ENCODE measurements around the gene BCL7A.
A peak's percentile ranks its signal among the peaks of the same experiment; 100 is the strongest.
"Not testable (repeated sequence)": the region's sequence is repeated elsewhere in the genome, so short reads cannot be mapped to it uniquely, and the experiment has no call there.

Gene BCL7A

GRCh38 chr12:122021822-122022392 lies at the start of gene BCL7A:
TSS of gene BCL7A (plus strand) at chr12:122021884. CDS start at chr12:122022092, 208 bp downstream.
- DNase-seq, result peak; percentile 49

DNA sequence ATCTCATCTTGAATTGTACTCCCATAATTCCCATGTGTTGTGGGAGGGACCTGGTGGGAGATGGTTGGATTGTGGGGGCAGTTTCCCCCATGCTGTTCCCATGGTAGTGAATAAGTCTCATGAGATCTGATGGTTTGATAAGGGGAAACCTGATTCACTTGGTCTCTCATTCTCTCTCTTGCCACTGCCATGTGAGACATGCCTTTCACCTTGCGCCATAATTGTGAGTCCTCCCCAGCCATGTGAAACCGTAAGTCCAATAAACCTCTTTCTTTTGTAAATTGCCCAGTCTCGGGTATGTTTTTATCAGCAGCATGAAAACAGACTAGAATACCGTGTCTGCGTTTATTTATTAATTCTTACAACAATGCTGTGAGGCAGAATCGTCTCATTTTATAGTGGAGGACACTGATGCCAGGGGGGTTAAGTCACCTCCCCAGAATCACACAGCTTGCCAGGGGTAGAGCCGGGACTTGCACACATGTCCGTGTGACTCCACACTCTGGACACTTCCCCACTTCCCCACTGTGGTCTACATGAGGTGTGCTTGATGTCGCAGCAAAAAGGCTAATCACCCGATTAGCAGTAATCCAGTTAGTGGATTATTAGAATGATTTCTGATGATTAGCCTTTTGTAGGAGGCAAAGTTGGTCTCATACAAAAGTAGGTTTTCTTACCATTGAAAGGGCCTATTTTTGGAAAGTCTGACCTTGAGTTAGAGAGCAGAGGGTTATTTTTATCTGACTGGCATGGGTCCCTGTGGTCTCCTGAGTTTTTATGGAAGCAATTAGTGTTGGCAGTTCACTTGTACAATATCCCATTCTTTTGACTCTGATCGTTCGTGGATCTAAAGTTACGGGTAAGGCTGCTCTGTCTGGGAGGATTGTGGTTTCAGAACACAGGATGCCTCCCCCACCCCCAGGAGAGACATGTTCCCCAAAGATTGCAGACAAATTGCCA lies 47.4 kb upstream of the BCL7A start:
- DNase-seq, result no peak

GRCh38 chr12:121975021-121975420 lies 46.7 kb upstream of the BCL7A start:
- DNase-seq, result no peak

GRCh38 chr12:121976950-121977349 lies 44.7 kb upstream of the BCL7A start:
- no peak for DNase-seq

DNA sequence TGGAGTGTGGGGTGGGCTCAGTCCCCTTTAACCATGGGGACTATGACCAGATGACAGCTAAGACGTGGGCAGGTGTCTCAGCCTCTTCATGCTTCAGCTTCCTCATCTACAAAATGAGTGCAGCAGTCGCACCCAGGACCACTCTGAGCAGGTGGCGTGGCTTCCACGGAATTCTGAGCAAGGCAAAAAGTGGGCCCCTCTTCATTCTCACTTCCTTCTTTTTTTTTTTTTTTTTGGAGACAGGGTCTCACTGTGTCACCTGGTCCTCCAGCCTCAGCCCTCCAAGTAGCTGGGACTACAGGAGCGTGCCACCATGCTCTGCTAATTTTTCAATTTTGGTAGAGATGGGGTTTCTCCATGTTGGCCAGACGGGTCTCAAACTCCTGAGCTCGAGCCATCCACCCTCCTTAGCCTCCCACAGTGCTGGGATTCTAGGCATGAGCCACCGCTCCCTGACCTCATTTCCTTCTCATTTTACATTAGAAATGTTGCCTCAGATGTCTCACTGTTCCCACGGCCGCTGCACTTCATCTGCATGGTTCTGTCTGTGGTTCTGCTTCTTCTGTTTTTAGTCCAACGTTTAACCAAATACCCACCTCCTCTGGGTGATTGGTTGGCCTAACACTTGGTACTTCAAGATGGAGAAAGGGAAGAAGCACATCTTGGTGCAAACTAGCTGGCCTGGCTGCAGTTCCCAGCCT lies 41.3 kb upstream of the BCL7A start:
- DNase-seq, result no peak

DNA sequence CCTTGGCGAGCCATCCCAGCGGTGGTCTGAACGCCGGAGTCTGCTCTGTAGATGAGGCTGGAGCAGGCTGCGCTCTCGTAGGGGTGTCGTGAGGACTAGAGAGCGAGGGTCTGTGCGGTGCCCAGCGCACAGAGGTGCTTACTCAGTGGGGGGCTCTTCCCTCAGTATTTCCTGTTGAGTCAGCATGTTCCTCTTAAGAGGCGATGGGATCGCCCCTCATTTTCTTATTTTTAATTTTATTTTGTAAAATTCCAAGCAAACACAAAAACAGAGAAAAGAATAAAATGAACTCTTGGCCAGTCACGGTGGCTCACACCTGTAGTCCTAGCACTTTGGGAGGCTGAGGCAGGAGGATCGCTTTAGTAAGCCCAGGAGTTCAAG lies 40.8 kb upstream of the BCL7A start:
- no peak for DNase-seq

DNA sequence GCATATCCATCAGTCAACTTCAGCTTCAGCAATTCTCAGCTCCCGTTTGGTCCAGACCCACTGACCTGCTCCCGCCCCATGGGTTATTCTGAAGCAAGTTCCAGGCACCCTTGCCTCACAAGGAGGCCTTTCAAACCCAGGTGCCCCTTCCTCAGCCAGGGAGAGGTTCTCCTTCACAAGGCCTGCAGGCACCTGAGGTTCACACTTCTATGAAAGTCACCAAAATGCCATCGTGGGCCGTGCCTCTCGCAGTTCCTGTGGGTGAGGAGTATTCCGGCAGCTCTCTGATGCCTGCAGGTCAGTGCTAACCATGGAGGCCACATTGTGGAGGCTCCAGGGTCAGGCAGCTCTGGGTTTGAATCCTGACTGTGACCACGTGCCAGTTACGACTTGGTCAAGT lies 40.2 kb upstream of the BCL7A start:
- no peak for DNase-seq

DNA sequence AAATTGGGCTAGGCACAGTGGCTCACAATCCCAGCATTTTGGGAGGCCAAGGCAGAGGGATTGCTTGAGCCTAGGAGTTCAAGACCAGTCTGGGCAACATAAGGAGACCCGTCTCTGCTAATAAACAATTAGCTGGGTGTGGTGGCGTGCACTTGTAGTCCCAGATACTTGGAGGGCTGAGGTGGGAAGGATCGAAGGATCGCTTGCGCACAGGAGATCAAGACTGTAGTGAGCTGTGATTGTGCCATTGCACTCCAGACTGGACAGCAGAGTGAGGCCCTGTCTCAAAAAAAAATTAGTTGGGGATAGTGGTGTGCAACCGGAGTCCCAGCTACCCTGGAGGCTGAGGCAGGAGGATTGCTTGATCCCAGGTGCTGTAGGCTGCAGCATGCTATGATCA lies 38.7 kb upstream of the BCL7A start:
- no peak for DNase-seq

DNA sequence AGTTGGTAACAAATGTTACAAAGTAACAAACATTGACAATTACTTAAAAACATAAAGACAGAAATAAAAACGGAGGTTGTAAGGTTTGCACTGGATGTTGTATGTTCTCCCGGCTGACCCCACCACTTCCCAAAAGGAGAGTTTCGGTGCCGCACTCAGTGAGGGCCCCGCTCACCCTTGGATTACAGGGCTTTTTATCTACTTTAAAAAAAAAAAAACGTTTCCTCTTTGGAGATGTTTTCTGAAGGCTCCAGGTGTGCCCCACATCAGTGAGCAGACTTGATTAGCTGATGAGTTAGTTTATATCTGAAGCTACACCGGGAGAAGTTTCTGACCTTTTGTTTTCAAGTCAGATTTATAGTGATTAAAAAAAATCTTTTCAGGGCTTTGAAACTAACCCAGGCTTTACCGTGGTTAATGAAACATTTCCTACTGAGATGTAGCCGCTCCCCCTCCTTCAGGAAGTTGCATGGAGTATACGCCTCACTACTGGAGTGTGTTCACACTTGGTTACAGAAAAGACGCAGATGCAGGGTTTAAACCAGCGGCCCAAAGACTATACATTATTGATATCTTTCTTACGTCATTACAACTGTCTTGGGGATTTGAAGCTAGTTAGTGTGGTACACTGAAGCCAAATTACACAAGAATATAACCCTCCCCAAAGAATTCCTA lies 38.0 kb upstream of the BCL7A start:
- DNase-seq, result no peak

- DNase-seq, result no peak
Observed at GRCh38 chr12:121986489-121987245, 35.0 kb upstream of the BCL7A start.

DNA sequence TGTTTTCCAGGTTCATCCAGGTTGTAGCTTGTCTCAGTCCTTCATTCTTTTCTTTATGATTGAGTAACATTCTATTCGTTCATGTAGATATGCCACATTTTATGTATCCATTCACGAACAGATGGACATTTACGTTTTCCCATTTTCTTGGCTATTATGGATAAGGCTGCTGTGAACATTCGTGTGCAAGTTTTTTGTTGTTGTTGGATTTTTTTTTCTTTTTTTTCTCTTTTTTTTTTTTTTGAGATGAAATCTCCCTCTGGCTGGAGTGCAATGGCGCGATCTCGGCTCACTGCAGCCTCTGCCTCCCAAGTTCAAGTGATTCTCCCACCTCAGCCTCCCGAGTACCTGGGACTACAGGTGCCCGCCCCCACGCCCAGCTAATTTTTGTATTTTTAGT lies 33.2 kb upstream of the BCL7A start:
- not testable (repeated sequence) for DNase-seq

- DNase-seq, result peak; percentile 18
Observed at GRCh38 chr12:121989276-121990113, 32.2 kb upstream of the BCL7A start.

DNA sequence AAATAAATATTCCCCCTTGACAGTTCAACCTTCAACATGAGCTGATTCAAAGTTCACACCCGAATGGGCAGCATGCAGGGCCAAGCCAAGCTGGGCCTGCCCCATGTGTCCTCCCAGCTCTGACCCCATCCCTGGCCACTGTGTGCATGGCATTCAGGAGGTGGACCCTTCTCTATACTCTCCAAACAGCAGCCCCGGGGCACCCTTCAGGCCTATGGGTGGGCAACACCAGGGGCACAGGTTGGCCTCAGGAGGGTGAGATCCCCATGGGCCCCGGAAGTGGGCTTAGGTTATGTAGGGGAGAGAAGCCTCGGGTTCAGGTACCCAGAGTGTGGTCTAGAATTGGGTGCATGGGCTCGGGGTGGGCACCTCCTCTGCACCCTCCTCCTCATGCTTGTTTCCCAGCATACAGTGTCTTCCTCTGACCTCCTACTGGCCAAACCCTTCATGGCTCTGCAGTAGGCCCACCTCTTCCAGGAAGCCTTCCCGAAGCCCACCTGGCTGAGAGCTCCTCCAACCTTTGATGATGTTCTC lies 31.5 kb upstream of the BCL7A start:
- no peak for DNase-seq

GRCh38 chr12:121990692-121991603 lies 30.7 kb upstream of the BCL7A start:
- DNase-seq, result no peak

DNA sequence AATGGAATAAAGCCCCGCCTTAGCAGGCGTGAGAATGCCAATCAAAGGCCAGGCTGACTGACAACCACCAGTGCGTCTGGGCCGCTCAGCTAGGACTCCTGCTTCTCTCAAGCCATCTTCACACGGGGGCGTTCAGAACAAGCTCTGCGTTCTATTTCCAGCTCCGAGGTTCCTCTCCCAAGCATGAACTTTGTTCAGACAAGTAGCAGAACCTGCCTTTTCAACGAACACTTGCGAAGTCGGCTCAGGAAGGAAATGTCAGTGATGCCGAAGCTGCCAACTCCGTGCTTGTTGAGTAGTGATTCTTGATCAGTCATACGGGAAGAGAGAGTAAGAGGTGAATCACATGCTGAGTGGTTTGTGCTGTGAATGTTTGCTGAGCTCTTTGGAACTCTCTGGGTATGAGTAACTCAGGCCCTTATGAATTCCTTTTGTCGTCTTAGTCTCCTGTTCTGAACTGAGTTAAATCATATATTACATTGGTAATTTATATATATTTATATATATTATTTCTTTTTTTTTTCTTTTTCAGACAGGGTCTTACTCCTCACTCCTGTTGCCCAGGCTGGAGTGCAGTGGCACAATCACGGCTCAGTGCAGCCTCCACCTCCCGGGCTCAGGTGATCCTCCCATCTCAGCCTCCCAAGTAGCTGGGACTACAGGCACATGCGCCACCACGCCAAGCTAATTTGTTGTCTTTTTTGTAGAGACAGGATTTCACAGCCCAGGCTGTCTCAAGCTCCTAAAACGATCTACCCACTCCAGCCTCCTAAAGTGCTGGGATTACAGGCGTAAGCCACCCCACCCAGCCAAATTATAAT lies 29.4 kb upstream of the BCL7A start:
- no peak for DNase-seq

GRCh38 chr12:121996050-121996944 lies 25.4 kb upstream of the BCL7A start:
- DNase-seq, result no peak

GRCh38 chr12:121996945-121997612 lies 24.6 kb upstream of the BCL7A start:
- DNase-seq, result no peak
